CD1c-positive myeloid dendritic cell (primary cell): ENCODE measurements around the gene CFAP68.
A peak's percentile ranks its signal among the peaks of the same experiment; 100 is the strongest.
"Not testable (repeated sequence)": the region's sequence is repeated elsewhere in the genome, so short reads cannot be mapped to it uniquely, and the experiment has no call there.

ENCODE experiments used
- DNase-seq: peaks from one replicate; pipeline ENCODE4 v3.0.0-alpha.2; 2016; ENCODE audit errors: extremely low spot score

Gene CFAP68

GRCh38 chr11:111917788-111918187 is 38.4 kb downstream of the CFAP68 start:
- DNase-seq: no peak

GRCh38 chr11:111918390-111919256 is 39.3 kb downstream of the CFAP68 start, which contains the start of gene C11orf52:
C11orf52 (plus strand) TSS chr11:111918913; CDS start chr11:111918973, 60 bp downstream.
- DNase-seq: no peak

- no peak for DNase-seq
These were observed 41.6 kb downstream of the CFAP68 start for GRCh38 chr11:111920908-111921307.

GRCh38 chr11:111921541-111922230 is 42.3 kb downstream of the CFAP68 start:
- DNase-seq: no peak

GRCh38 chr11:111922803-111923202 is 43.5 kb downstream of the CFAP68 start:
- no peak for DNase-seq

GRCh38 chr11:111923351-111923788 is 44.0 kb downstream of the CFAP68 start:
- no peak for DNase-seq

- no peak for DNase-seq
These were observed 44.6 kb downstream of the CFAP68 start for GRCh38 chr11:111923951-111924350.

GRCh38 chr11:111925953-111926352 is 46.6 kb downstream of the CFAP68 start:
- no peak for DNase-seq

GRCh38 chr11:111926505-111927391 is 47.4 kb downstream of the CFAP68 start:
- DNase-seq: peak; percentile 97

GRCh38 chr11:111930472-111930871 is 51.1 kb downstream of the CFAP68 start:
- DNase-seq: no peak

- no peak for DNase-seq
These were observed 53.2 kb downstream of the CFAP68 start for GRCh38 chr11:111932611-111932950.

GRCh38 chr11:111933176-111933575 is 53.8 kb downstream of the CFAP68 start:
- not testable (repeated sequence) for DNase-seq

GRCh38 chr11:111933872-111934271 is 54.5 kb downstream of the CFAP68 start:
- peak; percentile 34 for DNase-seq

- no peak for DNase-seq
These were observed 55.0 kb downstream of the CFAP68 start for GRCh38 chr11:111934306-111934705.
